WERI-Rb-1 (cell line): ENCODE results near the gene ATAD1.

ENCODE experiments used
- DNase-seq: peaks from one replicate; pipeline ENCODE4 v3.0.0-alpha.2; 2020
- H3K27ac ChIP-seq: fragments of 250-450 bp; sonication (Bioruptor Pico); 2 replicates; pipeline ENCODE4 v1.5.1; 2020; ENCODE audit warnings: mild to moderate bottlenecking, moderate library complexity
- H3K27me3 ChIP-seq: fragments of 250-450 bp; sonication (Bioruptor Pico); 2 replicates; pipeline ENCODE4 v1.5.1; 2021; ENCODE audit warnings: mild to moderate bottlenecking, low read depth, moderate library complexity; ENCODE audit not compliant: insufficient read depth, severe bottlenecking
- H3K36me3 ChIP-seq: fragments of 250-450 bp; sonication (Bioruptor Pico); 2 replicates; pipeline ENCODE4 v1.5.1; 2020; ENCODE audit warnings: mild to moderate bottlenecking, moderate library complexity
- H3K4me3 ChIP-seq: 2 replicates; pipeline ENCODE4 v1.5.1; 2011; ENCODE audit warnings: low read depth, mild to moderate bottlenecking, control low read depth, low read length
- H3K9me3 ChIP-seq: fragments of 250-450 bp; sonication (Bioruptor Pico); 2 replicates; pipeline ENCODE4 v1.5.1; 2021; ENCODE audit warnings: mild to moderate bottlenecking, moderate library complexity; ENCODE audit not compliant: severe bottlenecking
- CTCF ChIP-seq: IDR thresholded peaks from 2 replicates; pipeline ENCODE4 v1.5.1; 2011; ENCODE audit warnings: low read depth, mild to moderate bottlenecking, control low read depth, inconsistent platforms, low read length

ATAD1 gene

GRCh38 chr10:87760195-87760905 is 57.7 kb downstream of the ATAD1 start:
- H3K36me3 ChIP-seq: peaks cover 16% of the 10 kb centered on the region
- no peak for TF ChIP-seq CTCF
- H3K27ac ChIP-seq: no peak overlapping the region
- no peaks in the 10 kb centered on the region for H3K27me3 ChIP-seq
- no peak overlapping the region for H3K4me3 ChIP-seq
- H3K9me3 ChIP-seq: no peaks in the 10 kb centered on the region
- DNase-seq: no peak

GRCh38 chr10:87759551-87759950 is 58.5 kb downstream of the ATAD1 start:
- TF ChIP-seq CTCF: no peak
- no peak for DNase-seq
- Histone ChIP-seq H3K27me3 (no peaks in the 10 kb centered on the region), H3K27ac (no peak overlapping the region), H3K9me3 (no peaks in the 10 kb centered on the region), H3K36me3 (peaks cover 16% of the 10 kb centered on the region), H3K4me3 (no peak overlapping the region)

GRCh38 chr10:87757685-87758084 is 60.3 kb downstream of the ATAD1 start:
- Histone ChIP-seq H3K4me3 (no peak overlapping the region), H3K9me3 (no peaks in the 10 kb centered on the region), H3K27ac (no peak overlapping the region), H3K27me3 (no peaks in the 10 kb centered on the region), H3K36me3 (peaks cover 16% of the 10 kb centered on the region)
- TF ChIP-seq CTCF: no peak
- DNase-seq: no peak

GRCh38 chr10:87753995-87754866 is 63.8 kb downstream of the ATAD1 start:
- no peaks in the 10 kb centered on the region for H3K27me3 ChIP-seq
- no peak for TF ChIP-seq CTCF
- H3K4me3 ChIP-seq: no peak overlapping the region
- no peak overlapping the region for H3K27ac ChIP-seq
- H3K36me3 ChIP-seq: peaks cover 15% of the 10 kb centered on the region; the same call in 1 of the 2 replicates
- DNase-seq: no peak
- no peaks in the 10 kb centered on the region for H3K9me3 ChIP-seq

GRCh38 chr10:87752566-87752965 is 65.5 kb downstream of the ATAD1 start:
- no peaks in the 10 kb centered on the region for H3K9me3 ChIP-seq
- H3K36me3 ChIP-seq: peaks cover 13% of the 10 kb centered on the region; the same call in 1 of the 2 replicates
- H3K27me3 ChIP-seq: no peaks in the 10 kb centered on the region
- no peak overlapping the region for H3K27ac ChIP-seq
- TF ChIP-seq CTCF: no peak
- H3K4me3 ChIP-seq: no peak overlapping the region
- DNase-seq: no peak
